RWPE1 (cell line): ENCODE data around the gene RABGAP1.
A peak's percentile ranks its signal among the peaks of the same experiment; 100 is the strongest.

Experiments
- CTCF ChIA-PET: fragments of 350-600 bp; sonication (Branson Sonifier 250); formaldehyde crosslinking; extraction: SDS; loops from one replicate; lab custom pipeline; 2021; lab: Yijun Ruan, JAX
- POLR2A ChIA-PET: fragments of 400-600 bp; formaldehyde crosslinking; extraction: SDS; loops from one replicate; lab custom pipeline; 2020; ENCODE audit warnings: antibody characterized with exemption; ENCODE audit not compliant: low non-redundant PET; lab: Yijun Ruan, JAX
- DNase-seq: peaks from one replicate; pipeline ENCODE4 v3.0.0; 2012; ENCODE audit warnings: low spot score
- H3K27ac ChIP-seq: fragments of 450-650 bp; 2 replicates; pipeline ENCODE4 v1.5.1; 2017
- CTCF ChIP-seq: fragments of 450-650 bp; conservative IDR thresholded peaks from 2 replicates; pipeline ENCODE4 v1.5.1; 2017; ENCODE audit warnings: low read depth, mild to moderate bottlenecking

The RABGAP1 gene

GRCh38 chr9:122986010-122986409, 45.2 kb downstream of the RABGAP1 start:
- no peak for DNase-seq
- ChIA-PET POLR2A (no interaction called here), CTCF (no interaction called here)
- TF ChIP-seq CTCF: no peak
- H3K27ac ChIP-seq: no peak overlapping the region

- H3K27ac ChIP-seq: no peak overlapping the region
- TF ChIP-seq CTCF: no peak
- DNase-seq: no peak
- CTCF ChIA-PET: interaction anchor here (0.6 to 0.7 kb wide), 4 partner anchors 17 to 1250 kb away, joined by 3 to 4 read pairs (median 4); no protein-coding TSS in a partner anchor
- POLR2A ChIA-PET: no interaction called here
Observed at GRCh38 chr9:122988141-122988540, 47.3 kb downstream of the RABGAP1 start.

GRCh38 chr9:122988920-122989621, 48.3 kb downstream of the RABGAP1 start:
- ChIA-PET POLR2A (no interaction called here), CTCF (interaction anchor here (0.7 kb wide), 1 partner anchor 179 kb away, joined by 4 read pairs; no protein-coding TSS in a partner anchor)
- DNase-seq: no peak
- no peak for TF ChIP-seq CTCF
- H3K27ac ChIP-seq: no peak overlapping the region

DNA sequence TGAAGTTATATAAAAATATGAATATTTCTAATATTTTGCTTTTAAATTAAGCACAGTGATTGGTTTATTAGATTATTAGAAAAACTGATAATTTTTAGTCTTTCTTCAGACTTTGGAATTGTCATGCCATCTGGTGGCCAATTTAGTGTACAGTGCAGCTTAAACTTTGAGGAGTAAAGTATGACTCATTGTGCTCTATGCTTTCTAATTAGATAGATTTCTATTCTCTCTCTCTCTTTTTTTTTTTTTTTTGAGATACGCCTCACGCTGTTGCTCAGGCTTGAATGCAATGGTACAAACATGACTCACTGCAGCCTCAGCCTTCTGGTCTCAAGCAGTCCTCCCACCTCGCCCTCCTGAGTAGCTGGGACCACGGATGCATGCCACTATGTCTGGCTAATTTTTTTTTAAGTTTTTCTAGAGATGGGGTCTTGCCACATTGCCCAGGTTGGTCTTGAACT, 50.6 kb downstream of the RABGAP1 start:
- DNase-seq: peak; percentile 87
- H3K27ac ChIP-seq: peak overlapping the region; percentile 61
- ChIA-PET POLR2A (no interaction called here), CTCF (interaction anchor here (0.6 to 1.4 kb wide), 16 partner anchors 12 to 1871 kb away, joined by 3 to 7 read pairs (median 4); partner anchors contain the start of gene ZBTB26)
- peak; percentile 96 for TF ChIP-seq CTCF

DNA sequence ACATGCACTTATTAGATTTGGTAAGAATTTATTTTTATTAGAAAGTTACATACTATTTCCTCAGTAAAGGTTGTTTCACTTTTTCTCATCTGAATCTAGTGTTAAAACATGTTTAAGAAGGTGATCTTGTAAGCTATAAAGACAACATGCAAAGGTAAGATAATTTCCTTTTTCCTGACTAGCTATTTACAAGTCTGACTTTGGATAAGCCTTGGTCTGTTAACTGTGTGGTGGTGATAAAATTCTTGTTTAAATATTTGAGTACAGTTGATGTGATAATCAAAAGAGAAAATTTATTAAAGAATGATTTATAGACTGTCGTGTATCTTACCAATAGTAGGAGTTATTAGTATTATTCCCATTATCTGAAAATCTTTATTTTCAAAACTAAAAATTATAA, 55.8 kb downstream of the RABGAP1 start:
- H3K27ac ChIP-seq: no peak overlapping the region
- no peak for DNase-seq
- ChIA-PET POLR2A (no interaction called here), CTCF (interaction anchor here (0.6 kb wide), 1 partner anchor 55 kb away, joined by 4 read pairs; no protein-coding TSS in a partner anchor)
- TF ChIP-seq CTCF: no peak

- no peak overlapping the region for H3K27ac ChIP-seq
- no peak for TF ChIP-seq CTCF
- ChIA-PET CTCF (no interaction called here), POLR2A (no interaction called here)
- DNase-seq: no peak
Observed at GRCh38 chr9:122998448-122998847, 57.6 kb downstream of the RABGAP1 start.
